ENCODE measurements around the gene GUCA2A.
A peak's percentile ranks its signal among the peaks of the same experiment; 100 is the strongest.

GUCA2A gene

GRCh38 chr1:42171679-42172266, 7.2 kb upstream of the GUCA2A start:
- Histone ChIP-seq H3K79me1 (ENCODE audit: low read depth, low read length) (peaks cover 2% of the 10 kb centered on the region), H4K91ac (ENCODE audit: low read depth, low read length, poor library complexity) (no peak overlapping the region), H3K4me1 (ENCODE audit: control insufficient read depth in 2 of 2, insufficient read depth in 1 of 2, low read depth in 1 of 2, low read length in 2 of 2) (peaks cover 5% of the 10 kb centered on the region in 2 donors), H3K14ac (ENCODE audit: low read length) (no peak overlapping the region), H3K27me3 (ENCODE audit: control insufficient read depth in 3 of 3, insufficient read depth in 3 of 3, low read depth in 1 of 3, low read length in 3 of 3) (no peaks in the 10 kb centered on the region), H3K27ac (replicated peaks; ENCODE audit: low read length) (no peak overlapping the region), H2BK12ac (ENCODE audit: low read length) (no peak overlapping the region), H3K18ac (ENCODE audit: low read length) (no peak overlapping the region), H2BK5ac (ENCODE audit: low read length) (no peak overlapping the region), H2BK120ac (ENCODE audit: low read depth, low read length) (no peak overlapping the region), H3K4me2 (ENCODE audit: insufficient read depth, low read length, poor library complexity, severe bottlenecking) (no peak overlapping the region), H2AK5ac (ENCODE audit: low read depth, low read length) (peak overlapping the region; percentile 32), H3K9ac (ENCODE audit: low read depth, low read length, poor library complexity) (peak overlapping the region; percentile 61), H3K9me3 (replicated peaks in 1 of 2; ENCODE audit: control insufficient read depth in 2 of 2, insufficient read depth in 1 of 2, low read depth in 1 of 2, low read length in 2 of 2) (no peaks in the 10 kb centered on the region), H3K36me3 (replicated peaks in 1 of 2; ENCODE audit: control insufficient read depth in 2 of 2, insufficient read depth in 2 of 2, low read length in 2 of 2) (peaks cover 0 to 2% of the 10 kb centered on the region in 2 donors), H4K8ac (ENCODE audit: low read depth, low read length) (no peak overlapping the region), H3K23ac (ENCODE audit: low read depth, low read length, poor library complexity) (no peak overlapping the region), H2BK15ac (ENCODE audit: low read length) (no peak overlapping the region), H3K4me3 (ENCODE audit: low read length in 2 of 2) (no peak overlapping the region), H2AFZ (ENCODE audit: low read length) (no peak overlapping the region), H3K4ac (ENCODE audit: low read length) (no peak overlapping the region)
- no CpG with 5 or more reads among the region's 6 CpGs for WGBS, 2 donors (ENCODE audit: extremely low coverage in 2 of 2, insufficient read length in 2 of 2, insufficient replicate concordance in 1 of 2)
- no peak for DNase-seq (ENCODE audit: low spot score)

DNA sequence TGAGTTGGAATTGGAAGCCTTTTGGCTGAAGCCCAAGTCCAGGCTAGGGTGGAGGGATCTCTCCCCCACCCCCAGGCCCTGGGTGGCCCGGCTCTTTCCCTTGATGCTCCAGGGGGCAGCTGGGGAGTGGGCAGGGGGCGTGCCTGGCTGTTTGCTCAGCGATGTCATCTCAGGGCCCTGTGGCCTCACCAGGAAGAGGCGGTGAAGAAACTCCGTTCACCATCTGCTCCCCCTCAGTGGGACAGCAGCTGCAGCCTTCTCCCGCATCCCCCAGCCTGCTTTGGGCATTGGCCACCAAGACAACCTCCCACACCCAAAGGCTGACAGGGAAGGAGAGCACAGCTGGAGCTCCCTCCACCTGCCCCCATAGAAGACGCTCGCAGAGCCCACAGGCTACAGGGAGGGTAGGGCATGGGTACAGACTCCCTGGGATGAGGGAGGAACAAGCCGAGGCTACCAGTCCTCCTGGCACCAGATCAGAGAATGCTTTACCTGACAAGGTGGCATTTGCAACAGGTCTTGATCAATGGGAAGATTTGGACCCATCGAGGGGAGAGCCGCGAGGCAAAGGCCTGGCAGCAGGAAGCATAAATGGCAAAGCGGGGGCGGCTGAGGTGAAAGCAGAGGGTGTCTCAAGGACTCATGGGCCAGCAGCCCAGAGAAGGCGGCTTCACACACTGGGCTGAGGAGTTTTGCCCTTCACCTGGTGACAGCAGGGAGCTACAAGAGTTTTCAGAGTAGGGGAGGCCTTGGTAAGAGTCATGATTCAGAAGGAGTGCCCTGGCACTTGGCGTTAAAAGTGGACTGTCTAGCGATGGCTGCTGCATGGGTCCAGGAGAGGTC, 6.5 kb upstream of the GUCA2A start:
- no peak overlapping the region for H3K4me3 ChIP-seq (ENCODE audit: low read length in 2 of 2)

GRCh38 chr1:42168763-42169162, 4.2 kb upstream of the GUCA2A start:
- H3K9ac ChIP-seq (ENCODE audit: low read depth, low read length, poor library complexity): no peak overlapping the region
- no peak overlapping the region for H2BK5ac ChIP-seq (ENCODE audit: low read length)
- H3K27ac ChIP-seq (replicated peaks; ENCODE audit: low read length): no peak overlapping the region
- DNase-seq (ENCODE audit: low spot score): no peak
- H3K36me3 ChIP-seq (replicated peaks in 1 of 2; ENCODE audit: control insufficient read depth in 2 of 2, insufficient read depth in 2 of 2, low read length in 2 of 2): peaks cover 0 to 3% of the 10 kb centered on the region in 2 donors
- H4K91ac ChIP-seq (ENCODE audit: low read depth, low read length, poor library complexity): no peak overlapping the region
- peaks cover 5% of the 10 kb centered on the region in 2 donors for H3K4me1 ChIP-seq (ENCODE audit: control insufficient read depth in 2 of 2, insufficient read depth in 1 of 2, low read depth in 1 of 2, low read length in 2 of 2)
- peak overlapping the region; percentile 32 for H3K18ac ChIP-seq (ENCODE audit: low read length)
- no peak overlapping the region for H3K4me2 ChIP-seq (ENCODE audit: insufficient read depth, low read length, poor library complexity, severe bottlenecking)
- WGBS, 2 donors (ENCODE audit: extremely low coverage in 2 of 2, insufficient read length in 2 of 2, insufficient replicate concordance in 1 of 2): no CpG with 5 or more reads among the region's 3 CpGs
- no peak overlapping the region for H2BK12ac ChIP-seq (ENCODE audit: low read length)
- H4K8ac ChIP-seq (ENCODE audit: low read depth, low read length): no peak overlapping the region
- H3K79me1 ChIP-seq (ENCODE audit: low read depth, low read length): peaks cover 2% of the 10 kb centered on the region
- no peak overlapping the region for H3K4me3 ChIP-seq (ENCODE audit: low read length in 2 of 2)
- H2AK5ac ChIP-seq (ENCODE audit: low read depth, low read length): no peak overlapping the region
- H3K9me3 ChIP-seq (replicated peaks in 1 of 2; ENCODE audit: control insufficient read depth in 2 of 2, insufficient read depth in 1 of 2, low read depth in 1 of 2, low read length in 2 of 2): no peaks in the 10 kb centered on the region
- no peak overlapping the region for H3K14ac ChIP-seq (ENCODE audit: low read length)
- H2AFZ ChIP-seq (ENCODE audit: low read length): no peak overlapping the region
- no peak overlapping the region for H3K4ac ChIP-seq (ENCODE audit: low read length)
- no peak overlapping the region for H2BK15ac ChIP-seq (ENCODE audit: low read length)
- peaks cover 0 to 3% (median 0%) of the 10 kb centered on the region in 3 experiments for H3K27me3 ChIP-seq (ENCODE audit: control insufficient read depth in 3 of 3, insufficient read depth in 3 of 3, low read depth in 1 of 3, low read length in 3 of 3)
- no peak overlapping the region for H2BK120ac ChIP-seq (ENCODE audit: low read depth, low read length)
- H3K23ac ChIP-seq (ENCODE audit: low read depth, low read length, poor library complexity): no peak overlapping the region

More for the DNA sequence above, 6.5 kb upstream of the GUCA2A start:
- Histone ChIP-seq H3K23ac (ENCODE audit: low read depth, low read length, poor library complexity) (peak overlapping the region; percentile 6), H3K4me2 (ENCODE audit: insufficient read depth, low read length, poor library complexity, severe bottlenecking) (no peak overlapping the region), H3K36me3 (replicated peaks in 1 of 2; ENCODE audit: control insufficient read depth in 2 of 2, insufficient read depth in 2 of 2, low read length in 2 of 2) (peaks cover 2 to 3% of the 10 kb centered on the region in 2 donors), H3K4ac (ENCODE audit: low read length) (no peak overlapping the region), H4K8ac (ENCODE audit: low read depth, low read length) (no peak overlapping the region), H3K18ac (ENCODE audit: low read length) (peak overlapping the region; percentile 42), H3K27me3 (ENCODE audit: control insufficient read depth in 3 of 3, insufficient read depth in 3 of 3, low read depth in 1 of 3, low read length in 3 of 3) (peaks cover 0 to 3% (median 0%) of the 10 kb centered on the region in 3 experiments), H3K9ac (ENCODE audit: low read depth, low read length, poor library complexity) (peak overlapping the region; percentile 61), H2BK15ac (ENCODE audit: low read length) (no peak overlapping the region), H2AFZ (ENCODE audit: low read length) (no peak overlapping the region), H3K14ac (ENCODE audit: low read length) (peak overlapping the region; percentile 39), H2BK12ac (ENCODE audit: low read length) (no peak overlapping the region), H4K91ac (ENCODE audit: low read depth, low read length, poor library complexity) (no peak overlapping the region), H2AK5ac (ENCODE audit: low read depth, low read length) (peak overlapping the region; percentile 32), H2BK120ac (ENCODE audit: low read depth, low read length) (no peak overlapping the region), H3K79me1 (ENCODE audit: low read depth, low read length) (peaks cover 2% of the 10 kb centered on the region), H2BK5ac (ENCODE audit: low read length) (peak overlapping the region; percentile 25), H3K27ac (replicated peaks; ENCODE audit: low read length) (no peak overlapping the region), H3K9me3 (replicated peaks in 1 of 2; ENCODE audit: control insufficient read depth in 2 of 2, insufficient read depth in 1 of 2, low read depth in 1 of 2, low read length in 2 of 2) (no peaks in the 10 kb centered on the region), H3K4me1 (ENCODE audit: control insufficient read depth in 2 of 2, insufficient read depth in 1 of 2, low read depth in 1 of 2, low read length in 2 of 2) (peaks cover 5% of the 10 kb centered on the region in 2 donors)
- no CpG with 5 or more reads among the region's 17 CpGs for WGBS, 2 donors (ENCODE audit: extremely low coverage in 2 of 2, insufficient read length in 2 of 2, insufficient replicate concordance in 1 of 2)
- DNase-seq (ENCODE audit: low spot score): no peak

DNA sequence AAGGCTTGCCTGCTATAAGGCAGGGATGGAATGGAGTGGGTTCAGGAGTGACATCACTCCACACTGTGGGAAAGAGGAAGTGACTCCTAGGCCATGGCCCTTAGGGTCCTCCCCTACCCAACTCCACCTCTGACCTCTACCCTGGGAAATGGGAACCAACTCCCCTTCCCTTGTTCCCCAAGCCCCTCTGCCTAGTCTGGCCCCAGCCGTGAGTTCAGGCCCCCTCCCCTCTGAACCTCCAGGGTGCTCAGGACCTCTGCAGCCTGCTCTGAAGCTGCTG, 3.8 kb upstream of the GUCA2A start:
- H4K8ac ChIP-seq (ENCODE audit: low read depth, low read length): no peak overlapping the region
- no peak for DNase-seq (ENCODE audit: low spot score)
- H3K9me3 ChIP-seq (replicated peaks in 1 of 2; ENCODE audit: control insufficient read depth in 2 of 2, insufficient read depth in 1 of 2, low read depth in 1 of 2, low read length in 2 of 2): no peaks in the 10 kb centered on the region
- no peak overlapping the region for H3K27ac ChIP-seq (replicated peaks; ENCODE audit: low read length)
- no peak overlapping the region for H3K14ac ChIP-seq (ENCODE audit: low read length)
- H2AK5ac ChIP-seq (ENCODE audit: low read depth, low read length): no peak overlapping the region
- no peak overlapping the region for H4K91ac ChIP-seq (ENCODE audit: low read depth, low read length, poor library complexity)
- peaks cover 3 to 5% of the 10 kb centered on the region in 2 donors for H3K4me1 ChIP-seq (ENCODE audit: control insufficient read depth in 2 of 2, insufficient read depth in 1 of 2, low read depth in 1 of 2, low read length in 2 of 2)
- no peak overlapping the region for H2BK5ac ChIP-seq (ENCODE audit: low read length)
- peaks cover 0 to 3% (median 0%) of the 10 kb centered on the region in 3 experiments for H3K27me3 ChIP-seq (ENCODE audit: control insufficient read depth in 3 of 3, insufficient read depth in 3 of 3, low read depth in 1 of 3, low read length in 3 of 3)
- no peak overlapping the region for H2BK12ac ChIP-seq (ENCODE audit: low read length)
- H2BK120ac ChIP-seq (ENCODE audit: low read depth, low read length): no peak overlapping the region
- no CpG with 5 or more reads among the region's 1 CpG for WGBS, 2 donors (ENCODE audit: extremely low coverage in 2 of 2, insufficient read length in 2 of 2, insufficient replicate concordance in 1 of 2)
- no peak overlapping the region for H2BK15ac ChIP-seq (ENCODE audit: low read length)
- H3K18ac ChIP-seq (ENCODE audit: low read length): no peak overlapping the region
- no peak overlapping the region for H3K4me2 ChIP-seq (ENCODE audit: insufficient read depth, low read length, poor library complexity, severe bottlenecking)
- H3K79me1 ChIP-seq (ENCODE audit: low read depth, low read length): peaks cover 2% of the 10 kb centered on the region
- no peak overlapping the region for H3K4ac ChIP-seq (ENCODE audit: low read length)
- H3K4me3 ChIP-seq (ENCODE audit: low read length in 2 of 2): no peak overlapping the region
- no peak overlapping the region for H3K23ac ChIP-seq (ENCODE audit: low read depth, low read length, poor library complexity)
- peaks cover 0 to 3% of the 10 kb centered on the region in 2 donors for H3K36me3 ChIP-seq (replicated peaks in 1 of 2; ENCODE audit: control insufficient read depth in 2 of 2, insufficient read depth in 2 of 2, low read length in 2 of 2)
- H3K9ac ChIP-seq (ENCODE audit: low read depth, low read length, poor library complexity): peak overlapping the region; percentile 12
- H2AFZ ChIP-seq (ENCODE audit: low read length): no peak overlapping the region
